ENCODE data around the gene ZKSCAN7.

ZKSCAN7 gene

DNA sequence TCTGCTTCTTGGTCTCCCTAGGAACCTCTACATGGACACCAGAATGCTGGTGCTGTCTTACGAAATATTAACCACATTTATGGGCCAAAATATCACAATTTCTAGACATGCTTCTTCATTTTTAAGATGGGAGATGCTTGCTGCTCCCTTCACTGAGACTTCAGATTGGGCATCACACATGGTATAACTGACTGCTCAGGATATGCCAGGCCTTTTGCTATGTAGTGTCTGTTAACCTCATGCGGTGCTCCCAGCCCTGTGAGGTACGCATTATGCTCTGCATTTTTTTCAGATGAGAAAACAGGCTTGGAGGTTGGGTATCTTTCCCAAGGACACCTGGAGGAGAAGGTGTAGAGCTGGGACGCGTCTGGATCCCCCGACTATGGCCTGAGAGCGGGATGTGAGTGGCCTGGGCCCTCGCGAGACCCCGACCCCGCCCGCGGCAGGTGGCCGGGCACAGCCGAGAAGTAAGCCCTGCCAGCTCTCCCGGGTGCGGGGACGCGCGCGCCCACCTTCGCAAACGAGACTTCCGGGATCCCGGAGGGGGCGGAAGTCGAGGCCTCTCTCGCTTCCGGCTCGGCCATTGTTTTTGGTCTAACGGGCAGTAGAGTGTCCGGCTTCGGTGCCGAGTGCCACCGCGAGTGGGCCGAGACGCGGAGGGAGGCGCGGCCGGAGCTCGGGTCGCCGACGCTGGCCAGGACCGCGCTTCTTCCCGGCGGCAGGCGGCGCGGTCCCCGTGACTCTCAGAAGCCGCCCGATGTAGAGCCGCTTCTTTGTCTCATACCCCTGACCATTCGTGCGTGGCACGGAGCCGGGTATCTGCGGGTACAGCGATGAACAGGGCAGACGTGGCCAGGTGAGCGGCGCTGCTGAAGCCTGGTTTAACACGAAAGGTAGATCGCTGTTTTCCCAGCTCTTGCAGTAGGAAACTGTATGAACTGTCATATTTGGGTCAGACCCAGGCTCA is at the start of gene ZKSCAN7:
Gene ZKSCAN7 (plus strand): TSS at position 568 of the 967 bp plus-strand sequence. CDS start 1,855 bp downstream, outside the sequence.
- TF ChIP-seq GATA3 (IDR thresholded peaks at IDR 0.05; ENCODE audit: low read depth, low read length) (no peak), GATA2 (IDR thresholded peaks at IDR 0.05; ENCODE audit: low read depth, low read length) (no peak)

DNA sequence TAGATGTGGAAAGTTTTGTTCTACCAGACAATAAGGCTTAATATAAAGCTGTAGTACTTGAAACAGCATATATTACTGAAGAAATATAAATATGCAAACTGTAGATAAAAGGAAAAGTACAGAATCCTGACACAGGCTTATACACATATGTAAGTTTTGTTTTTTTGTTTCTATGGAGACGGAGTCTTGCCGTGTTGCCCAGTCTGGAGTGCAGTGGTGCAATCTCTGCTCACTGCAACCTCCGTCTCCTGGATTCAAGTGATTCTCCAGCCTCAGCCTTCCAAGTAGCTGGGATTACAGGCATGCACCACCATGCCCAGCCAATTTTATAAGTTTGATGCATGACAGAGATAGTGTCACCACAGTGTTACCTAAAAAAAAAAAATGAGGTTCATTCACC is 48.4 kb upstream of the ZKSCAN7 start:
- TF ChIP-seq GATA2 (IDR thresholded peaks at IDR 0.05; ENCODE audit: low read depth, low read length) (no peak), GATA3 (IDR thresholded peaks at IDR 0.05; ENCODE audit: low read depth, low read length) (no peak)

DNA sequence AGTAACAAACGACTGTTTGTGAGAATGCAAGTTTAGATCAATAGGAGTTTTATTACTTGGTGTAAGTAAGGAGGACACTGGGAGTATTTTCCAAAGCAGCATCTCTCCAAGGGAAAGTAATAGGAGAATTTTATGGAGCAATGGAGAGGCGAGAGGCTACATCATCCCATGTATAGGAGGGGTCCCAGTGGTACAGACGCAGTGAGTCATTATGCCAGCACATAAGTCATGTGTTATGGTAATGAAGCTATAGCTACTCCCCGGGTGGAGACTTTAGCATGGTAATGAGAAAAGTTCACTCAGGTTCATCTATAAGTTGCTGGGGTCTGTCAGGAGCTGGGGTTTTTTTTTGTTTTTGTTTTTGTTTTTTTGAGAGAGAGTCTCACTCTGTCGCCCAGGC is 48.0 kb upstream of the ZKSCAN7 start:
- no peak for TF ChIP-seq GATA2 (IDR thresholded peaks at IDR 0.05; ENCODE audit: low read depth, low read length)
- TF ChIP-seq GATA3 (IDR thresholded peaks at IDR 0.05; ENCODE audit: low read depth, low read length) = no peak

DNA sequence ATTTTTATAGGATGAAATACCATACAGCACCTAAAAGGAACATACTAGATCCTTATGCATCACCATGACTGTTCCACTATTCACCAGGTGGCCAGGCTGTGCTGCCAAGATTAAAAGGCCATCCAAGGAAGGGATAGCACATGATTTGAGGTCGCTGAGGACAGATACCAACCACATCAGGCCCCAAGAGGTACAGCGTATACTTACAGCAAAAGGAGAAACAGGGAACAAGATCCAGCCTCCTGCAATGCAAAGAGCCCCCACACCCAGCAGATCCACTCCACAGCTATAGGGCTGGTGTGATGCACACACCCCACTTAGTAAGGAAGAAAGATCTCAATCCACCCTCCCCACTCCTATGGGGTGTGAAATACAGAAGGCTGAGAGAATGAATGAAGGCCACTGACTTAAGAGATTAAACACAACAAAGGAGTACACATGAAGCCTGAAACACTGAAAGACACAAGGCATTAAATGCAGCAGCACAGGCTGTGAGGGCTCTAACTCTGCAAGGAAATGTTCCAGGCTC is 45.5 kb upstream of the ZKSCAN7 start:
- TF ChIP-seq GATA3 (IDR thresholded peaks at IDR 0.05; ENCODE audit: low read depth, low read length) (no peak), GATA2 (IDR thresholded peaks at IDR 0.05; ENCODE audit: low read depth, low read length) (no peak)

DNA sequence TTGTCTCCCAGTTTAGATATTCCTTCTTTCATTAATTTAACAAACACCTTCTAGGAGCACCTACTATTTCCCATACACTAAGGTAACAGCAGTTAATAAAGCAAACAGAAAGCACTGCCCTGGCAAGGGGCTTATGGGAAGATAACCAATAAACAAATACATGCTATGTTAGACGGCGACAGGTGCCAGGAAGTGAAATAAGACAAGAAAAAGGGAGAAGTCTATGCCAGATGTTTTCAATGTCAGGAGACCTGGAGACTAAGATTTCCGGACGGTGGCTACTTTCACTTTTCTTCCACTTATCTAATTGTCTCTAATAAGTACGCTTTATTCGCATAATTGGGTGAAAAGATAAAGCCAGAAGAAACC is 45.0 kb upstream of the ZKSCAN7 start:
- TF ChIP-seq GATA3 (IDR thresholded peaks at IDR 0.05; ENCODE audit: low read depth, low read length) (no peak), GATA2 (IDR thresholded peaks at IDR 0.05; ENCODE audit: low read depth, low read length) (no peak)

DNA sequence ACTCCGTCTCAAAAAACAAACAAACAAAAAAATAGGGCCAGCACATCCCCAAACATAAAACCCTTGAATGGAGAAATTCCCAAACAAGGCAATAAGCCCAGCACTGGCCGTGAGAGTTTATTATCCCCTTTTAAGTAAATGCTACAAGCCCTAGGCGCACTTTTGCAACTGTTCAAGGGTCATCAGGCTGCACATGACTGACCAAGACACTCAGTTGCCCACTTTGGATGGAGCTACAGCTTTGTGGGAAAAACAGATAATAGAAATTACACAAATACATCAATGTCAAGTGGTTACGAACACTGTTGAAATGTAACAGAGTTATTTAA is 43.8 kb upstream of the ZKSCAN7 start:
- TF ChIP-seq GATA2 (IDR thresholded peaks at IDR 0.05; ENCODE audit: low read depth, low read length) = no peak

DNA sequence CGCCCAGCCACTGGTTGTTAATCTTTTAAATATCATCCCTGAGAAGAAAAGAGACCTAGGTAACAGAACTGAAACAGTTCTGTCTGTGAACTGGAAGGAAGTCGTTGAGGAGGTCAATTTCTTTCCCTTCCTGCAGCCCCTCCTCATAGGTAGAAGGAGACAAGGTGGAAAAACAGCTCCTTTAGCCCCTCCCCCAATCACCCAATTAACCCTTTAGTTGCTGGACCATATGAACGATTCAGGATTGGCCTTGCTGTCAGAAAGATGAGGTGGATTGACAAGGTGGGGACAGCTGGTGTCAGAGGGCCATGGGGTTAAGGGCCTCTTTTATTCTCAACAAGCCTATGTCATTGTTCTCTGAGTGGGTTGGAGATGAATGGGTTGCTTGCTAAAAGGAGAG is 41.5 kb upstream of the ZKSCAN7 start:
- no peak for TF ChIP-seq GATA3 (IDR thresholded peaks at IDR 0.05; ENCODE audit: low read depth, low read length)
- TF ChIP-seq GATA2 (IDR thresholded peaks at IDR 0.05; ENCODE audit: low read depth, low read length) = no peak

DNA sequence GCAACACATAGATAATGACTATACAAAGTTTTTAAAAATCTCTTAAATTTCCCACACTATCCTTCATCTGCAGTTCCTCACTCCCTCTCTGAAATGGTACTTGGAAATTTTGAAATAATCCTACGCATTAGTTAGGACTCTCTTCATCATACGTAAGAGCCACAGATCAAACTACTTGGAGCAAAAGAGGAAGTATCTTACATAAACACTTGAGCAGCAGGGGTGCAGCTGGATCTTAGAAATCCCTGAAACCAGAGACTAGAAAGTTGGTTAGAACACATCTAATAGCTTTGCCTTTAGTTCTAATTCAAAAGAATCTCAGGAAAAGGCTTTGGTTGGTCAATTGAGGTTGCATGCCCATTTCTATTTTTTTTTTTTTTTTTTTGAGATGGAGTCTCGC is 38.8 kb upstream of the ZKSCAN7 start:
- TF ChIP-seq GATA3 (IDR thresholded peaks at IDR 0.05; ENCODE audit: low read depth, low read length) (no peak), GATA2 (IDR thresholded peaks at IDR 0.05; ENCODE audit: low read depth, low read length) (no peak)

DNA sequence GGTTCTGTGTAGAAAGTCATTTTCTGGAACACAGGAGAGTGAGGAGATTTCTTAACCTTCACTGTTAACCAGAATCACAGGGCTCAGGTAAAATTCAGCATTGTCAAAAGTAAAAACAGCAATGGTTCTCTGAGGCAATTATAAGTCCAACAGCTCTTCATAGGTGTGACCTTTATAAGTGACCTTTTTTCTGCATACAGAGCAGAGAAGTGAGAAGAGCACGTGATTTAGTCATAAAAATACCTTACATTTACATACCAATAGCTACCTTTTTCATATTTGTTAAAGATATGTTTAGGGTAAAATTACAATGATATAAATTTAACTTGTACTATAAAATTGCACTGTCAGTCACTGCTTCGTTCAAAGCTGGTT is 36.2 kb upstream of the ZKSCAN7 start:
- TF ChIP-seq GATA2 (IDR thresholded peaks at IDR 0.05; ENCODE audit: low read depth, low read length) (no peak), GATA3 (IDR thresholded peaks at IDR 0.05; ENCODE audit: low read depth, low read length) (no peak)

DNA sequence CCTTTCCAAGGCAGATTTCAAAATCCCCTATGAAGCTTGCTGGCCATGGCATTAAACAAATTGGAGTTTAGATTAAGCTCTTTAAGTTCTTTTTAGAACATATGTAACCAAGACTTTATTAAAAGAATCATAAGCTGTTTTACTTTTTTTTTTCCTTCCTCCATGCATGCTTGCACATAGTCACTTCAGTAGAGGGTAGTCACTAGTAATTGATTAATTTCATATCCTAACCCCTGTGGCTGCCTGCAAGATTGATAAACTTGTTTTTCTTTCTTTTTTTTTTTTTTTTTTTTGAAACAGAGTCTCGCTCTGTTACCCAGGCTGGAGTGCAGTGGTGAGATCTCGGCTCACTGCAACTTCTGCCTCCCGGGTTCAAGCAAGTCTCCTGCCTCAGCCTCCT is 33.3 kb upstream of the ZKSCAN7 start:
- TF ChIP-seq GATA2 (IDR thresholded peaks at IDR 0.05; ENCODE audit: low read depth, low read length) (no peak), GATA3 (IDR thresholded peaks at IDR 0.05; ENCODE audit: low read depth, low read length) (no peak)

DNA sequence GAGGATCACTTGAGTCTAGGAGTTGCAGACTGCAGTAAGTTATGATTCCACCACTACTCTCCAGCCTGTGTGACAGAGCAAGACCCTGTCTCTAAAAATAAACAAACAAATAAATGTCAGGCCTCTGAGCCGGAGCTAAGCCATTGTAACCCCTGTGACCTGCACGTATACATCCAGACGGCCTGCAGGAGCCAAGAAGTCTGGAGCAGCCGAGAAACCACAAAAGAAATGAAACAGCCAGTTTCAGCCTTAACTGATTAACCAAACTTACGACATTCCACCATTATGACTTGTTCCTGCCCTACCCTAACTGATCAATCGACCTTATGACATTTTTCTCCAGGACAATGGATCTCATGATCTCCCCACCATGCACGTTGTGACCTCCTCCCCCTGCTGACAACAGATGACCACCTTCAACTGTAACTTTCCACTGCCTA is 32.5 kb upstream of the ZKSCAN7 start:
- TF ChIP-seq GATA3 (IDR thresholded peaks at IDR 0.05; ENCODE audit: low read depth, low read length) = no peak
- TF ChIP-seq GATA2 (IDR thresholded peaks at IDR 0.05; ENCODE audit: low read depth, low read length) = no peak

DNA sequence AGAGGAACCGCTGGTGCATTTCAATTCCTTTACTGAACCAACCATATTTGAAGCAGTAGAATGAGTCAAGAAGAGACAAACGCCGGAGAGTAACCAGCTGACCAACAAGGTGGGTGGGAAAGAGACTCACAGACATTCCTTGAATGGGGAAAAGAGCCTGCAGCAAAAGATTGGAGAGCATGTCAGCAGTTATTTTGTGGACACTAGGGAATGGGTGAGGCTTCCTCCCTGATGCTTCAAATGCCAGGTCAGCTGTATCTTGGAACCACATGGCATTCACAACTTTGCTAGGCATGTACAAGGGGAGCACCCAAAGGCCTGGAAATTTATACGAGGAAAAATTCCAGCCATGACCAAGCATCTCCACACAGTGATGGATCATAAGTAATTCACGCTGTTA is 29.9 kb upstream of the ZKSCAN7 start:
- no peak for TF ChIP-seq GATA3 (IDR thresholded peaks at IDR 0.05; ENCODE audit: low read depth, low read length)
- TF ChIP-seq GATA2 (IDR thresholded peaks at IDR 0.05; ENCODE audit: low read depth, low read length) = no peak

DNA sequence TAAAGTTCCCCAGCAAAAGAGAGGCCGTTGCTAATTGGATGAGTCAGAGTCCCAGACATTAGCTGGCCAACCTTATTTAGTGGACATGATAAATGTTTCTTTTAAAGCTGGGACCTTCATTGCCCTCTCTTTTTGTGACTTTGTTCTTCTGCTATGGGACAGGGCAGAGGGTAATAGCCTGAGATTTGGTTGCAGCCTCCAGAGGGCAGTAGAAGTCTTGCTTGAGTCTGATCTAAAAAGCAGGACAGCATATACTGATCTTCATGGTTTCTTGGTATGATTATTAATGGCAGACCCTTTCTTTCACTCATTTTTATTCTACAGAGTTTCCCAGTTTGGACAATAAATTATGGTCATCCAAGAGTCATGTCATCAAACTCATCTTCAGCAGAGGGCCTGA is 25.1 kb upstream of the ZKSCAN7 start:
- TF ChIP-seq GATA2 (IDR thresholded peaks at IDR 0.05; ENCODE audit: low read depth, low read length) = no peak
- TF ChIP-seq GATA3 (IDR thresholded peaks at IDR 0.05; ENCODE audit: low read depth, low read length) = no peak

DNA sequence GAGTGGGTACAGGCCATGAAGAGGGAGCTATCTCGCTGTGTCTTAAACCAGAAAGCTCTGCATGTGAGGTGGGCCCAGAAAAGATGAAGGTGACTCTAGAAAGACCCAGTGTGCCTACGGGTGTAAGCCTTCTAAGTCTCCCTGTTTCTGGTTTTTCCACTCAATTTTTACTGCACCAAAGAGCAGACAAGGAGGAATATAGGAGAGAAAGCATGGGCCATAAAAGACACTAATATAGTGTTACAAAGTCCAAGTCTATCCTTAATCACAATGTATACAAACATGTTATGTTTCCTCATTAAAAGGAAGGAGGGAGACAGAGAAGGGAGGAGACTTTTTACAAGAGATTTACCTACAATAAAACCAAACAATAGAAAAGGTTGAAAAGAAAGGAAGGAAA is 24.1 kb upstream of the ZKSCAN7 start:
- no peak for TF ChIP-seq GATA3 (IDR thresholded peaks at IDR 0.05; ENCODE audit: low read depth, low read length)

DNA sequence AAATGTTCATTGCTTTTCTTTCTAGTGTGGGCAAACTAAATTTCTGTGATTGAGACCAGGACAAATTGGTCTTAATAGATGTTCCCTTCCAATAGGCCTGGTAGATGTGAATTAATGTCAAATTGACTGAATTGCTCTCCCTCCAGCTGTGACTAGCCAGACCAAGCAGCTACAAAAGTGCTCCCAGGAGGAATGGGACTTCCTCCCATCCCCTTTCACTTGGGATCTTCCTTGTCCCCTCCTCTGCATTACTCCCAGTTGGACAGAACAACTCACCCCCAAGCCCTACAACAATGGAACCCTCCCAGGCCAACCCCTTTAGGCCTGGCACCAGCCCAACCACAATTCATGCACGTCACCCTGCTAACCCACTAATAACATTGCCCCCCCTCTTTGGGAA is 19.6 kb upstream of the ZKSCAN7 start:
- TF ChIP-seq GATA3 (IDR thresholded peaks at IDR 0.05; ENCODE audit: low read depth, low read length) = no peak
- no peak for TF ChIP-seq GATA2 (IDR thresholded peaks at IDR 0.05; ENCODE audit: low read depth, low read length)

Data from SH-SY5Y (cell line).